Measurements from ENCODE around the gene RFX4. TPM values are rescaled to one million over a fixed set of nuclear protein-coding genes. Genes with fewer than 3 reads are reported as not detected.

RFX4 gene
- total and polyA plus RNA-seq, 2 donors: 0.05 to 0.23 TPM

DNA sequence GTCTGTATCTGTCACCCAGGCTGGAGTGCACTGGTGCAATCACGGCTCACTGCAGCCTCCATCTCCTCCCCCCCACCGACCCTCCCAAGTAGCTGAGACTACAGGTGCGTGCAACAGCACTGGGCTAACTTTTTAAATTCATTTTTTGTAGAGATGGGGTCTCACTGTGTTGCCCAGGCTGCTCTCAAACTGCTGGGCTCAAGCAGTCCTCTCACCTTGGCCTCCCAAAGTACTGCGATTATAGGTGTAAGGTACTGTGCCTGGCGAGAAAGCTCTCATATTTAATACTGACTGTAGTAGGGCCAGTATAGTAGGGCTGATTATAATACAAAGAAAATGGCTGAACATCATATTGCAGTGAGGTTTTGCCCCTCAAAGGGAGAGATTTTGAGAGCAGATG, 194.1 kb downstream of the RFX4 start:
- no peak for DNase-seq (ENCODE audit: low read depth in 6 of 9, low spot score in 9 of 9)
- peaks cover 0 to 3% of the 10 kb centered on the region in 2 donors for H3K9me3 ChIP-seq (ENCODE audit: control insufficient read depth in 2 of 2, insufficient read depth in 1 of 2, low read length in 1 of 2)
- H3K27ac ChIP-seq (ENCODE audit: low read depth in 1 of 2, low read length in 1 of 2): no peak overlapping the region
- no peaks in the 10 kb centered on the region for H3K27me3 ChIP-seq (ENCODE audit: control insufficient read depth in 2 of 2, insufficient read depth in 1 of 2, low read length in 1 of 2)
- H3K36me3 ChIP-seq (ENCODE audit: control insufficient read depth in 2 of 2, insufficient read depth in 2 of 2, low read length in 1 of 2): peaks cover 0 to 8% of the 10 kb centered on the region in 2 donors
- peaks cover 11% of the 10 kb centered on the region in 2 donors for H3K4me1 ChIP-seq (ENCODE audit: control insufficient read depth in 2 of 2, insufficient read depth in 2 of 2, low read length in 2 of 2)
- H3K4me3 ChIP-seq (ENCODE audit: low read length in 2 of 2): no peak overlapping the region
- 95% methylated on average over 5 of the region's 5 CpGs for WGBS

DNA sequence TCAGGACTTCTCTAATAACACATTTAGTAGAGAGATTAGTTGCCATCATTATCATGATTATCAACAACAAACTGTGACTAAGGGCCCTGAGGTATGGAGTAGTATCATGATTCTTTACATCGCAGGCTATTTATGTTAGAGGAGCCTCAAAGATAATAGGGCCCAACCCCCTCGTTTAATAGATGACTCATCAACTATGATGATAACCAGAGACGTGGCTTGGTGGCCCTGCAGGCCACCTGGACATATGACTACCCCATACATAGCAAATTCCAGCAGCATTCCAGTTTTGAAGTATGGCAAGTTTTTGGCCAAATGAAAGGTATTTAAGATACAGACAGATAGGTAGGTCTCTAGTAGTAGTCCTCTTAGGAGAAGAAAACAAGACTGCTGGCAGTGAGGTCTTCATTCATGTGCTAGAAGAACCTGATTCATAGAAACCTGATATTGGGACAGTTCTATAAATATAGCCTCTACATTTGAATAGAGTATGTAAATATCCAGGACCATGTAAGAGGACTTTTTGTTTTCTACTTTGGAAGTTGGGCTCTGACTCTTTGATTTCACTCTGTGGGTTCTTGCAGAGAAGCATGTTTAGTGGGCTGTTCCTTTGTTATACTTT, 197.3 kb downstream of the RFX4 start:
- no peak for DNase-seq (ENCODE audit: low read depth in 6 of 9, low spot score in 9 of 9)
- Histone ChIP-seq H3K9me3 (ENCODE audit: control insufficient read depth in 2 of 2, insufficient read depth in 1 of 2, low read length in 1 of 2) (no peaks in the 10 kb centered on the region), H3K27ac (ENCODE audit: low read depth in 1 of 2, low read length in 1 of 2) (no peak overlapping the region), H3K4me1 (ENCODE audit: control insufficient read depth in 2 of 2, insufficient read depth in 2 of 2, low read length in 2 of 2) (peaks cover 9 to 11% of the 10 kb centered on the region in 2 donors), H3K27me3 (ENCODE audit: control insufficient read depth in 2 of 2, insufficient read depth in 1 of 2, low read length in 1 of 2) (no peaks in the 10 kb centered on the region), H3K36me3 (ENCODE audit: control insufficient read depth in 2 of 2, insufficient read depth in 2 of 2, low read length in 1 of 2) (peaks cover 4 to 22% of the 10 kb centered on the region in 2 donors), H3K4me3 (ENCODE audit: low read length in 2 of 2) (no peak overlapping the region)
- WGBS: 96% methylated on average over 3 of the region's 3 CpGs

DNA sequence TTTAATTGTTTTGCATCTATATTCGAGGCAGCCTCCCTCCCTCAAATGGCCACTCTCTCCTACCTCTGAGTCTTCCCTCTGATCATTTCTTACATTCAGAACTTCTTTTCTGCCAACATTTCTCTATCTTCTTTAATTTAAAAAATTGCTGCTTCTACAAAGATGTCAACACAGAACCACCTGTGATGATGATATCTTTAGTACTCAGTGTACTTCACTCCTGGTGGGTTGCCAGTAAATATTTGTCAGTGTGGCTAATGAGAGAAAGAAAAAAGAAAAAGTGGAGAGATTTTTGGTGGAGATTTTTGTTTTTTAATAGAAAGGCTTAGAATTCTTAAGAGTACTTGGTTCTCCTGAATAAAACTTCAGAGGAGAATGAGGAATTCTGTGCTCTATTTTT, 199.8 kb downstream of the RFX4 start:
- Histone ChIP-seq H3K4me1 (ENCODE audit: control insufficient read depth in 2 of 2, insufficient read depth in 2 of 2, low read length in 2 of 2) (no peaks in the 10 kb centered on the region), H3K36me3 (ENCODE audit: control insufficient read depth in 2 of 2, insufficient read depth in 2 of 2, low read length in 1 of 2) (peaks cover 11 to 27% of the 10 kb centered on the region in 2 donors), H3K27ac (ENCODE audit: low read depth in 1 of 2, low read length in 1 of 2) (no peak overlapping the region), H3K4me3 (ENCODE audit: low read length in 2 of 2) (no peak overlapping the region), H3K27me3 (ENCODE audit: control insufficient read depth in 2 of 2, insufficient read depth in 1 of 2, low read length in 1 of 2) (no peaks in the 10 kb centered on the region), H3K9me3 (ENCODE audit: control insufficient read depth in 2 of 2, insufficient read depth in 1 of 2, low read length in 1 of 2) (no peaks in the 10 kb centered on the region)
- 98% methylated on average over 1 of the region's 1 CpG for WGBS
- DNase-seq (ENCODE audit: low read depth in 6 of 9, low spot score in 9 of 9): no peak

DNA sequence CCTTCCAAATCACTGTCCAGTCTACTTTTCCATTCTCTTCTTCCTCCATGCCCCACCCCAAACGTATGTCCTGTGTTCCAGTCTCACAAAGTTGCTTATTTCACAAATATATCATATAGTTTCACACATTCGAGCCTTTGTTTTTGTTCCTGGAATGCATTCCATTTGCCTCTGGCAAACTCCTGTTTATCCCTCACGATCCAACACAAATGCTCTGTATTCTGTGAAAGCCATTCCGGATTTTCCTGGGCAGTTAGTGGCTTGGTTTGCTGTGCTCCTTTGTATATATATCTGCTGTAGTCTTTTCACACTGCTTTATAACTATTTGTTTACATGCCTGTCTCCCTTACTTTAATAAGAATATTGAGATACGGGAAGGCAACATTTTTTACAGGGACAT, 200.7 kb downstream of the RFX4 start:
- Histone ChIP-seq H3K27me3 (ENCODE audit: control insufficient read depth in 2 of 2, insufficient read depth in 1 of 2, low read length in 1 of 2) (no peaks in the 10 kb centered on the region), H3K27ac (ENCODE audit: low read depth in 1 of 2, low read length in 1 of 2) (no peak overlapping the region), H3K4me1 (ENCODE audit: control insufficient read depth in 2 of 2, insufficient read depth in 2 of 2, low read length in 2 of 2) (peaks cover 0 to 1% of the 10 kb centered on the region in 2 donors), H3K36me3 (ENCODE audit: control insufficient read depth in 2 of 2, insufficient read depth in 2 of 2, low read length in 1 of 2) (peaks cover 17 to 26% of the 10 kb centered on the region in 2 donors), H3K4me3 (ENCODE audit: low read length in 2 of 2) (no peak overlapping the region), H3K9me3 (ENCODE audit: control insufficient read depth in 2 of 2, insufficient read depth in 1 of 2, low read length in 1 of 2) (no peaks in the 10 kb centered on the region)
- over 99% methylated on average over 5 of the region's 5 CpGs for WGBS
- DNase-seq (ENCODE audit: low read depth in 6 of 9, low spot score in 9 of 9): no peak

DNA sequence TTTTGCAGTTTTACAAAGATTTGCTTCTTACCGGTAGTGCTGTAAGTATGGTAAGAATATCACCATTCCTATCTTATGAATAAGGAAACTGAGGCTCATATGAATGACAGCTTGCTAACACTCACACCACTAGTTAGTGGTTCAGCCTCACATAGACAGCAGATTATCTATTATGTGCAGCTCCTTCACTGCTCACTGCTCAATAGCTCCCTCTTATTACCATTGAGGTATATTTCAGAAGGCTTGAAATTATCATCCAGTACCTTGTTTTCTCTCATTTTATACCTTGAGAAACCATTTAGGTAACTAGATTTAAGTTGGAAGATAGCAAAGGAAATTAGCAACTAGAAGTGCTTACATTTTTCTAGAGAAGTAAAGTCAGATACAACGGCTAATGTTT, 207.2 kb downstream of the RFX4 start:
- 98% methylated on average over 2 of the region's 2 CpGs for WGBS
- no peaks in the 10 kb centered on the region for H3K27me3 ChIP-seq (ENCODE audit: control insufficient read depth in 2 of 2, insufficient read depth in 1 of 2, low read length in 1 of 2)
- no peak overlapping the region for H3K4me3 ChIP-seq (ENCODE audit: low read length in 2 of 2)
- H3K36me3 ChIP-seq (ENCODE audit: control insufficient read depth in 2 of 2, insufficient read depth in 2 of 2, low read length in 1 of 2): peaks cover 19 to 20% of the 10 kb centered on the region in 2 donors
- no peak overlapping the region for H3K27ac ChIP-seq (ENCODE audit: low read depth in 1 of 2, low read length in 1 of 2)
- H3K4me1 ChIP-seq (ENCODE audit: control insufficient read depth in 2 of 2, insufficient read depth in 2 of 2, low read length in 2 of 2): peaks cover 0 to 2% of the 10 kb centered on the region in 2 donors
- H3K9me3 ChIP-seq (ENCODE audit: control insufficient read depth in 2 of 2, insufficient read depth in 1 of 2, low read length in 1 of 2): no peaks in the 10 kb centered on the region
- peak in 1 of 9 donors; percentile 22 for DNase-seq (ENCODE audit: low read depth in 6 of 9, low spot score in 9 of 9)

DNA sequence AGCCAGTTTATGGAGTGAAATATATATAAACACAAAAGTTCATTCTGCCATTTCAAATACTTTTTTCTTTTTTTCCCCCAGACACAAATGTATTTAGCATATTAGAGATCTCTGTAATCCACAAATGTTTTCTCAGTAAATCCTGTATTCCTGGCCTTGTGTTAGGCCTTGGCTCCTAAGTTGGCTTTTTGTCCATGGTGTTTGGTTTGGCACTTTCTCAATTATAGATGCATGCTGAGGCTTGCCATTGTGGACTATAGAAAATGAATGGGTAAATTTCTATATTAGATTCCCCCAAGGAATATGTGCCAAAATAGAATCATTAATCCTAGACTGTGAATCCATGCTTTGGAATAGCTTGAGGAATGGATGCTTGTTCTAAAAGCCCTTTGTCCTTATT, 208.7 kb downstream of the RFX4 start:
- H3K4me3 ChIP-seq (ENCODE audit: low read length in 2 of 2): no peak overlapping the region
- no peaks in the 10 kb centered on the region for H3K9me3 ChIP-seq (ENCODE audit: control insufficient read depth in 2 of 2, insufficient read depth in 1 of 2, low read length in 1 of 2)
- no peaks in the 10 kb centered on the region for H3K27me3 ChIP-seq (ENCODE audit: control insufficient read depth in 2 of 2, insufficient read depth in 1 of 2, low read length in 1 of 2)
- no peak for DNase-seq (ENCODE audit: low read depth in 6 of 9, low spot score in 9 of 9)
- peaks cover 0 to 2% of the 10 kb centered on the region in 2 donors for H3K4me1 ChIP-seq (ENCODE audit: control insufficient read depth in 2 of 2, insufficient read depth in 2 of 2, low read length in 2 of 2)
- H3K36me3 ChIP-seq (ENCODE audit: control insufficient read depth in 2 of 2, insufficient read depth in 2 of 2, low read length in 1 of 2): peaks cover 12 to 14% of the 10 kb centered on the region in 2 donors
- H3K27ac ChIP-seq (ENCODE audit: low read depth in 1 of 2, low read length in 1 of 2): no peak overlapping the region

DNA sequence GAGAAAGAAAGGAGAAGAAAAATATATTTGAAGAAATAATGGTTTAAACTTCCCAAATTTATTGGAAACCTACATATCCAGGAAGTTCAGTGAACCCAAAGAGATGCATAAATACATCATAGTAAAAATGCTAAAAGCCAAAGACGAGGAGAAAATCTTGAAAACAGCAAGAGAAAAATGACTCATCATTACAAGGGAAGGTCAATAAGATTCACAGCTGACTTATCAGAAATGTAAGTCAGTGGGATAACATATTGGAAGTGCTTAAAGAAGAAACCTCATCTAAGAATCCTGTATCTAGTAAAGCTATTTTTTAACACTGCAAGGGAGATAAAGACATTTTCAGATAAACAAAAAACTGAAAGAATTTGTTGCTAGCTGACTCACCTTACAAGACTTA, 211.6 kb downstream of the RFX4 start:
- Histone ChIP-seq H3K36me3 (ENCODE audit: control insufficient read depth in 2 of 2, insufficient read depth in 2 of 2, low read length in 1 of 2) (peaks cover 5 to 14% of the 10 kb centered on the region in 2 donors), H3K27me3 (ENCODE audit: control insufficient read depth in 2 of 2, insufficient read depth in 1 of 2, low read length in 1 of 2) (no peaks in the 10 kb centered on the region), H3K9me3 (ENCODE audit: control insufficient read depth in 2 of 2, insufficient read depth in 1 of 2, low read length in 1 of 2) (no peaks in the 10 kb centered on the region), H3K4me1 (ENCODE audit: control insufficient read depth in 2 of 2, insufficient read depth in 2 of 2, low read length in 2 of 2) (no peaks in the 10 kb centered on the region), H3K4me3 (ENCODE audit: low read length in 2 of 2) (no peak overlapping the region), H3K27ac (ENCODE audit: low read depth in 1 of 2, low read length in 1 of 2) (no peak overlapping the region)
- DNase-seq (ENCODE audit: low read depth in 6 of 9, low spot score in 9 of 9): no peak
- WGBS: 89% methylated on average over 1 of the region's 1 CpG

DNA sequence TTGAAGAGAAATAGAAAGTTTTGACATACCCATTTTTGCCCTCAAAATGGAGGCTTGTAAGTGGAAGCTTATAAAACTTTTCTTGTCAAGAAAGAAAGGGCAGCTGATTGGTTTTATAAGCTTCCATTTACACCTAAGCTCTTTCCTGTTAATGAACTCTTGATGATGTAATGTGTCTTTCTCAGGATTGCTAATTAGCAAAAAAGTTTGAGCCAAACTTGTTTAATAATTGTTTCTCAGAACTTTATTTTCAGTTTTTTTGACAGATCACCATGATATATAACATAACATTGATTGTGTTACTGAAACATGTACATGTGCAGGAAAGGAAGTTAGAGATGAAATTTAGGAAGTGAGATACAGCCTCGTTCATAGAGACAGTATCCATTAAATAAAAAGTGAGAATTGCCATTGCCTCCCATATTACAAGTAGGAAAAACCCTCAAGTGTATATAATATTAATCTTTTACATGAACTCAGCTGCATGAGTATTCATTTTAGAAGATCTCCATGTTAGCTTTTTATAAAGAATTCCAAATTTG, 218.4 kb downstream of the RFX4 start:
- H3K9me3 ChIP-seq (ENCODE audit: control insufficient read depth in 2 of 2, insufficient read depth in 1 of 2, low read length in 1 of 2): no peaks in the 10 kb centered on the region
- no peak overlapping the region for H3K27ac ChIP-seq (ENCODE audit: low read depth in 1 of 2, low read length in 1 of 2)
- peaks cover 4 to 16% of the 10 kb centered on the region in 2 donors for H3K36me3 ChIP-seq (ENCODE audit: control insufficient read depth in 2 of 2, insufficient read depth in 2 of 2, low read length in 1 of 2)
- no peaks in the 10 kb centered on the region for H3K27me3 ChIP-seq (ENCODE audit: control insufficient read depth in 2 of 2, insufficient read depth in 1 of 2, low read length in 1 of 2)
- H3K4me3 ChIP-seq (ENCODE audit: low read length in 2 of 2): no peak overlapping the region
- H3K4me1 ChIP-seq (ENCODE audit: control insufficient read depth in 2 of 2, insufficient read depth in 2 of 2, low read length in 2 of 2): no peaks in the 10 kb centered on the region
- 53% methylated on average over 1 of the region's 1 CpG for WGBS
- no peak for DNase-seq (ENCODE audit: low read depth in 6 of 9, low spot score in 9 of 9)

DNA sequence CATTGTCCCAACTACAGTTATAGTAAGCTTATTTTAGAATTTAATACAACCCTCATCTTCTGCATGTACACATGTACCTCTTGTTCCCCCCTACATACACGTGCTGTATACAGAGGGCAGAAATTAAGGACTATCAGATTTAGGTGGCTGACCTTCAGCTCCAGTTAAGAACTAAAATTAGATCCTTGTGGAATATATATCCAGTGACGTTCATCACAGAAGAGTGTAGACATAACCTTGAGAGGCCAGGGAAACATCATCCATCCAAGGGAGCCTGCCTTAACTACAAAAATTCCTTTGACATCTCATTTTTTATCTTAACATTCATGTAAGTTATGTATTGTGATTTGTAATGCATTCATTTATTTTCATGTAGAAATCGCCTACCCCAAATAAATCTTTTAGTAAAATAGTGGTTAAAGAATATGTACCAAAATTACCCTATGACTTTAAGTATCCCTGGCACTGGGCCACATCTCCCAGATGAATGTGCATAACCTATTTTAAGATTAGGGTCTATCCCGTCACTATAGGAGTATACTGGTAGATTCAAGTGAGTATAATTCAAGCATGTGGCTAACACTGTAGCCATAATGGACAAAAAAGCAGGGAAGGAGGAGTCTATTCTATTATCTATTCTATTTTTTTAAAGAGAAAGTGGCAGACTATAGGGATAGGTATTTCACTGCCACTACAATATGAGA, 219.2 kb downstream of the RFX4 start:
- 98% methylated on average over 4 of the region's 4 CpGs for WGBS
- Histone ChIP-seq H3K27me3 (ENCODE audit: control insufficient read depth in 2 of 2, insufficient read depth in 1 of 2, low read length in 1 of 2) (no peaks in the 10 kb centered on the region), H3K4me3 (ENCODE audit: low read length in 2 of 2) (no peak overlapping the region), H3K27ac (ENCODE audit: low read depth in 1 of 2, low read length in 1 of 2) (no peak overlapping the region), H3K36me3 (ENCODE audit: control insufficient read depth in 2 of 2, insufficient read depth in 2 of 2, low read length in 1 of 2) (peaks cover 4 to 18% of the 10 kb centered on the region in 2 donors), H3K9me3 (ENCODE audit: control insufficient read depth in 2 of 2, insufficient read depth in 1 of 2, low read length in 1 of 2) (no peaks in the 10 kb centered on the region), H3K4me1 (ENCODE audit: control insufficient read depth in 2 of 2, insufficient read depth in 2 of 2, low read length in 2 of 2) (no peaks in the 10 kb centered on the region)
- DNase-seq (ENCODE audit: low read depth in 6 of 9, low spot score in 9 of 9): no peak
